Germinal center (tissue), 1 donor: ENCODE data around the gene ATP11A.
"Not testable (repeated sequence)": the region's sequence is repeated elsewhere in the genome, so short reads cannot be mapped to it uniquely, and the experiment has no call there.

ENCODE experiments used
- DNase-seq: peaks from one replicate; pipeline ENCODE4 v3.0.0; 2012; ENCODE audit warnings: mixed read lengths, low spot score

Gene ATP11A

GRCh38 chr13:112670864-112671263 lies 19.0 kb upstream of the ATP11A start:
- DNase-seq = no peak

GRCh38 chr13:112671359-112671758 lies 18.5 kb upstream of the ATP11A start:
- no peak for DNase-seq

DNA sequence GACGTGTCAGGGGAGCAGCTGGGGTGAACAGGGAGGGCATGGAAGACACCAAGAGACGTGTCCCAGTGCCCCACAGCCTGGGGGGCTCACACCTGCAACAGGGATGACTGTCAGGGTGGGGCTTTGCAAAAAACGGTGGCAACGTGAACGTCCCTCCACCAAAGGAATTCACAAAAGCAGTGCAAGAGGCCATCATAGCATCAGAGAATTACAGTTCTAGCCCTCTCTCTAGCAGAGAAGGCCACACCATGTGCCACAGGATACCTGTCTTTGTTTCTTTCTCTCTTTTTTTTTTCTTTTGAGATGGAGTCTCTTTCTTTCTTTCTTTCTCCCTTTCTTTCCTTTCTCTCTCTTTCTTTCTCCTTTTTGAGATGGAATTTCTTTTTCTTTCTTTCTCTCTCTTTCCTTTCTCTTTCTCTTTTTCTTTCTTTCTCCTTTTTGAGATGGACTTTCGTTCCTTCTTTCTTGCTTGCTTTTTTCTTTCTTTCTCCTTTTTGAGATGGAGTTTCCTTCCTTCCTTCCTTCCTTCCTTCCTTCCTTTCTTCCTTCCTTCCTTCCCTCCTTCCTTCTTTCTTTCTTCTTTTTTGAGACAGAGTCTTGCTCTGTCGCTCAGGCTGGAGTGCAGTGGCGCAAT lies 17.1 kb upstream of the ATP11A start:
- no peak for DNase-seq

- DNase-seq = no peak
Measured at GRCh38 chr13:112674412-112675365, 15.1 kb upstream of the ATP11A start.

GRCh38 chr13:112675366-112675756 lies 14.5 kb upstream of the ATP11A start:
- DNase-seq = no peak

GRCh38 chr13:112677421-112677962 lies 12.3 kb upstream of the ATP11A start:
- not testable (repeated sequence) for DNase-seq

DNA sequence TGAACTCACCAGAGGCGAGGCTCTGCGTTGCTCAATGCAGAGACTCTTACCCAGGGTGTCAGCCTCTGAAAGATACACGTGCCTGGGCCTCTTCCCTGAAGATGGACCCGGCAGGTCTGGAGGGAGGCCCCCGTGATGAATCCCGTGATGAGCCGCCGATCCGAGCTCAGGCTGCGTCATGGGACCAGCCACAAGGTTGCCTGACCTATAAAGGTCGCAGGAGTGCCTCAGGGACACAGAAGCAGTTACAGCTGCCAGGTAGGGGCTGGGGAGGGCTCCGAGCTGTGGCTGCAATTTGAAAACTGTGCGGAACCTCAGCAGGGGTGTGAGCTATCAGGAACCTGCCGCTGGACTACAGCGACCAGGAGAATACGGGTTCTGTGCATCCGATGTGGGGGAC lies 10.5 kb upstream of the ATP11A start:
- no peak for DNase-seq

DNA sequence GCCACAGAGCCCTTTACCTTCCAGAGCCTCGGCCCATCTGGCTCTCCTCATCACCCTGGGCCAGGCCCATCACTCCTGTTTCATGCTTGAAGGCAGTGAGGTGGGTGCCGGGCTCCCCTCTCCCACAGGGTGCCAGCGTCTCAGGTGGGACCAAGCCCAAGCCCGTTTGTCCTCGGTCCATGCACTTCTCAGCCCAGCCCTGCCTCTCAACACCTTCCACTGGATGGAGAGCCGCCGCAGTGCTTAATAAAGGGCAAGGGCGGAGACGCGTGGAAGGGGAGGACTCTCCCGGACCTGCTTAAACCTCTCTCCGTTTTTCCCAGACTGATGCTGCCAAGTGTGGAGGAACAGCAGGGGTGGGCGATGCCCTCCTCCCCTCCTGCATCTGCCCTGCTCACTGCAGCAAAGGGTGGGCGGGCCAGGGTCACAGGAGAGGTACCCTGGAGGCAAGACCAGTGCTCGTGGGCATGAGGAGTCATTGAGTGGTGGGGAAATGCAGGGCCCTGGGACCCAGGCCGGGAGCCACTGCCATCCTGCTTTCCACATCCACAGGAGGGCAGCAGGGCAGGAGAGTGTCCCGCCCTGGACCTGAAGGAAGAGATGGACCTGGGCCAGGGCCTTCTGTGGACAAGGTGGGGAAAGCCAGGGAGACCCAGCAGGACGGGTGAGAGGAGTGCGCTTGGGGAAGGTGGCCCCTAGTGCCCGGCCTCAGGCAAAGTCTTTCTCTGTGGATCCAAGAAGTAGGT lies 9.7 kb upstream of the ATP11A start:
- DNase-seq = no peak

GRCh38 chr13:112680741-112681360 lies 9.0 kb upstream of the ATP11A start:
- DNase-seq = no peak

DNA sequence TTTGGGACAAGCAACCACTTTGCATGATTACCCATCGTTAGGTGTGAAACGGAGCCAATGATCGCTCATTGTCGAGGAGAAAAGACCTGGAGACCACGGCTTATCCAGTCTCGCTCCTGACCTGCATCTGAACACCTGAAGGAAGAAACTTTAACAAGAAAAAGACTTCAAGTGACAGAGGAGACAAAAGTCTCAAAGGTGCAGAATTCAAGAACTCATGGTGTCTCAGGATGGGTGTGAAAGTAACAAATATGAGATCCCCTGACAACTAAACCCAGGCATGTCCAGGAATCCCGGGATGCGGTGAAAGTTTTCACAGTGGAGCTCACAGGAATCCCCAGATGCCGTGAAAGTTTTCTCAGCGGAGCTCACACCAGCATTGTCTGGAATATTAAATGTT lies 6.3 kb upstream of the ATP11A start:
- no peak for DNase-seq

DNA sequence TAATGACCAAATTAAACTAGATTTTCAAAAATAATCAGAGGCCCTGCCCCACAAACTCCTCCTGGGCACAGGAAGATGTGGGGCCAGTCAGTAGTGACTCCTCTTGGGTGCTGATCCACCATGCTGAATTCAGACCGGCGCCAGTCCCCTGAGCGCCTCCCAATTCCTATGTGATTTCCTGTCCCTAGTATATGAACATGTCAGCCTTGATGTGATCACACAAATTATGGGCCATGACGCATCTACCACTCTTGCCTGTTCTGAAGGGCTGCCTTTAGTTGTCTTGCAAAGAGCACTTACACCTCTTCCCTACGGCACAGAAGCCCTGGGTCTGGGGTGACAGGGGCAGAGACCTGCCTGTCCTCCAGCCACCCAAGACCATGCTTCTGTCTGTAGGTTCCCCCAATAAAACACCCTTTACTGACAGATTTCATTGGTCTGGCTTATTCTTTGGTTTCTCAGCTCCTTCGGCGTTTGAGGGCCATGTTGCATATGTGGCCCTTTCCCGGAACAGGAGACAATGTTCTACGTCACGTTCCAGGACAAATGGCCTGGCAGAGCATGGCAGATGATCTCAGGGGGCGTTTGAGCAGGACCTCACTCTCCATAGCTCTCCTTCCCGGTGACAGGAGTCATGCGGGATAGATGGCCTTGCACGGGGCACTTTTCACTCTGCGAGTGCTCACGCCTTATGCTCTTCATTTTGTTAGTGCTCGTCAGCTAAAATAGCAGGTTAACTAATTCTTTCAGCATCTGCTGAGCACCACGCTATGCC lies 5.6 kb upstream of the ATP11A start:
- DNase-seq = no peak

GRCh38 chr13:112685189-112685805 lies 4.5 kb upstream of the ATP11A start:
- DNase-seq = not testable (repeated sequence)

DNA sequence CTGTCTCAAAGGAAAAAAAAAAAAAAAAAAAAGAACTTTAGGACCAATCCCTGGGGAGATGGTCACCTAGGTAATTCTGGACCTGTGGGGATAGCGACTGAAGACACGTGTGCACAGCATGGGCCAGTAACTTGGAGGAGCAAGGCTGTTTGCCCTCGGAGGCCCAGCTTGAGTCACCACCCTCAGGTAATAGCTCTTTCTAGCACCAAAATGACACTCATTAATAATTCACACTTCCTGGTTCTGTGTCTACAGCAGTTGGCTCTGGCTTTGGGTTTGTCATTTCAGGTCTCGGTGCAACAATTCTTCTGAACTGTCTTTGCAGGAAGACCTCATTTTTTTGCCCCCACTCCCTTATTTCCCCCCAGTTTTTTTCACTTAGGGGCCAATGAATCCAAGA lies 3.9 kb upstream of the ATP11A start:
- no peak for DNase-seq

- DNase-seq = no peak
Measured at GRCh38 chr13:112686364-112686763, 3.5 kb upstream of the ATP11A start.

- DNase-seq = no peak
Measured at GRCh38 chr13:112686987-112687386, 2.9 kb upstream of the ATP11A start.

- no peak for DNase-seq
Measured at GRCh38 chr13:112687836-112688559, 1.8 kb upstream of the ATP11A start.

DNA sequence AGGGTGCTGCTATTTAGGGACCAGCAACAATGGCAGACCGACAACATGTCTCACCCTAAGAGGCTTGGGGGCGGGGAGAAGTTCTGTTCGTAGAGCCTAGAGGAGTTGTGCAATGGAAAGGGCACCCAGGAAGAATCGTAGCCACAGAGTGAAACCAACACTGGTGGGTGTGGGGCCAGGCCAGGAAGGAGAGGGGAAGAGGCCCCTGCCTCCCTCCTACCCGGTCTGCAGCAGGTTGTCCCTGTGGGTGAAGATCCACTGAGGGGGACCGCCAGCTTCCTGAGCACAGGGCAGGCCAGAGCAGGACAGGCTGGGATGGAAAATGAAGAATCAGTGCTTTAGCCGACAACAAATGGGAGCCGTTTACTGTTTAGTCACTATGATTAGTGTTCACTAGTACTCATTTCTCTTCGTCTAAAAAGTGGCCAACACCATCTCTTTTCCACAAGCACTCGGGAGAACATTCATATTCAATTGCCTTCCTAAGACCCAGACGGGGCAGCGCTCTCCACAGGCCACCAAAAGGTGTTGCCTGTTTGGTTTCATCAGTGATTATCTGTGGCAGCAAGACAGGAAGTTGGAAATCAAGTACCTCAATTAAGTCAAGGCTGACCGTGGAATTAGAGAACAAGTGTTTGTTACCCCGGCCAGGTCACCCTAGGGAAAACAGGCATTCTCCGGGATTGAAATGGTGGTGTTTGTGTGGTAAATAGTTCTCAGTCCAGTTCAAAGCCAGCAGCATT lies 1.1 kb upstream of the ATP11A start:
- DNase-seq = no peak

- peak; percentile 47 for DNase-seq
Measured at GRCh38 chr13:112690283-112690929, 568 bp downstream of the ATP11A start.

DNA sequence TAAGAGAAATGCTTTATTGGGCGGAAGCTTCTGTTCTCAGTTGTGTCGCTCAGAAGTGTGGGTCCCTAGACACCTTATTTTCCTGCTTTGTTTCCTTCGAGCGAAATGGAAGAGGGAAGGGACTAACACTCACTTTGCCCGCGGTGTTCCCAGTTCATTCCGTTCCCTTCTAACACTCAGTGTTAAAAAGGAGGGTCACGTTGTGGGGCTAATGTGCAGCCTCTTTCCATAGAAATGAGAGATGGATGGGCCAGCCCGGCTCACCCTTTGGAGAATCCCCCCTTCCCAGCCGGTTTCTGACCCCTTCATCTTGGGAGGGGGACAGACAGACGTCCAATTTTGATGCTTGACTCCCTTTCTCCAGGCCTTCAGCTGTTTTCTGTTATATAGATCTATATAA lies 2.3 kb downstream of the ATP11A start:
- DNase-seq = no peak
